ENCODE data around the gene GRIA1.
"Not testable (repeated sequence)": the region's sequence is repeated elsewhere in the genome, so short reads cannot be mapped to it uniquely, and the experiment has no call there.

GRIA1 gene

GRCh38 chr5:153719324-153719723 is 228.9 kb downstream of the GRIA1 start:
- DNase-seq (ENCODE audit: low spot score), result no peak

GRCh38 chr5:153723022-153723610 is 232.6 kb downstream of the GRIA1 start:
- not testable (repeated sequence) for DNase-seq (ENCODE audit: low spot score)

DNA sequence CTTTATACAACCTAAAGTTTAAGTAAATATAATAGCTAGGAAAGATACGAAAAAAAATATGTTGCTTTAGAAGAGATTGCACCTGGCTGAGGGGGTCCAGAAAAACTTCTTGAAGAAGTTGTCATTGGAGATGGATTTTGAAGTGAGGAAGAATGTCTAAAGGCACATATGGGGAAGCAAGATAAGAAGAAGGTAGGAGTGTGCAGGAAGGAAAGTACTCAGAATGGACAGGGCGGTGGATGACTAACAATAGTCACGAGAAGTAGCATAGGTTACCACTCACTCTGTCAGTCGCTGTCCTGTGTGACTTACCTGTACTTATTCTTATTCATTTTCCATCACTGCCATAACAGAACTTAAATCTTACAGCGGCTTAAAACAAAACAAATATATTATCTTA is 251.6 kb downstream of the GRIA1 start:
- no peak for DNase-seq (ENCODE audit: low spot score)

DNA sequence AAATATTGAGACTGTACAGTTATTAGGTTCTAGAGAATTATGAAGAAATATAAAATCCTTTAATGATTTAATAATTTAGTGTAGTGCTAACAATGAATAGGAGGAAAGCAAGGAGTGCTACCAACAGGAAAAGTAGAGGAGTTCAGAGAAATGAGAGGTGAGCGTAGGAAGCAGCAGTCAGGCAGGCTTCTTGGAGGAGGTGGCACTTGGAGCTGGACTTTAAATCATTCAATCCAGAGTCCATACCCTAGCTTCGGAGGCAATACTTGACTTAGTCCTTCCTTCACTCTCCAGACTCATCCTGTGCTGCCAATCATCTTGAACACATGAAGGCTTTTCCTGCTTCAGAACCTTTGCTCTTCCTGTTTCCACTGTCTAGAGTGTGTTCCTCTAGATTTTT is 254.3 kb downstream of the GRIA1 start:
- DNase-seq (ENCODE audit: low spot score), result no peak

GRCh38 chr5:153745778-153746395 is 255.4 kb downstream of the GRIA1 start:
- no peak for DNase-seq (ENCODE audit: low spot score)

DNA sequence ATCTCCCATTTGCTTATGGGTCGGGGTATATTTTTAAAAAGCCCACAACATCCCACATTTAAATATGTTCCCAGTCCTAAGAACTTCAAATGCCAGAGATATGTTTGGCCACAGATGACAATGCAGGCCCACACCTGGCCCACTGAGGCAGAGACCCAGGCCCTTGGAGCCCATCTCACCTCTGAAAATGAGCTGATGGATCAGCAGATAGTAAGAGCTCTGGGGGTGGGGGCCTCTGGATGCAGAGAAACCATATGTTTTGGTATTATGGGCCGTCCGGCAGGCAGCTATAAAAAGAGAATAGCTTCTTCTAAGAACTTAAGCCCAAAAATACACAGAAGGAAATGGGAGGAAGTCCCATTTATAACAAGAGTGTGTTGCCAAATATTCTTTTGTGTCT is 256.0 kb downstream of the GRIA1 start:
- no peak for DNase-seq (ENCODE audit: low spot score)

DNA sequence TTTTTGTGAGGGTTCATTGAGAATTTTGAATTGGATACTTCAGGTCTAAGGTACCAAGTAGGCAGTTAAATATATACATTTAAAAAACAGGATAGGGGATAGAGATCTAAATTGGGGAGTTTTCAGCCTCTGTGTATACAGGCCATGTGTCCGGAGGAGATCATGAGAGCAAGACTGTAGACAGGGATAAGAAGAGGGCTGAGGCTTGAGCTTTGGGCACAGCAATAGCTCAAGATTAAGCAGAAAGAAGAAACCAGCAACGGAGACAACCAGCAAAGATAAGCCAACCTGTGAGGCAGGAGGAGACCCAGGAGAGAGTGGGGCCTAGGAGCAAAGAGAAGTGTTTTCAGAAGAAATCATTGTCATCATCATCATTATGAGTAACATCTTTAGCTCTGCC is 258.4 kb downstream of the GRIA1 start:
- no peak for DNase-seq (ENCODE audit: low spot score)

DNA sequence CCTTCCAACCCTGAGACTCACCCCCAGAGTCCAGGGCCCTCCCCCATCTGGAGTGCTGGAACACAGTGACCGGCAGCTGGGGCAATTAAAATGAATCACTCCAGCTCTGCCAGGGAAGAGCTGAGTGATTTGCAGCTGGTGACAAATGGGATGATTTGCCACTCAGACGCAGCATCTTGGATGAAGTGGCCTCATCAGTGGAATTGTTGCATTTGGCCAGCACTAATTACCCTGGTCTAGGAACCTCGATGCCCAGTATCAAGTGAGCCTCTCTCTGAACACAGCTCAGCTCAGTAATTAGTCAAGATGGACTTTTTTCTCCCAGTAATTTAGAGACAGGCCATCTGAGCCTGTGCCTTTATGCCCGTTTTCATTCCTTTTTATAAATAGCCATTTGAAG is 259.5 kb downstream of the GRIA1 start:
- DNase-seq (ENCODE audit: low spot score), result peak; percentile 18

DNA sequence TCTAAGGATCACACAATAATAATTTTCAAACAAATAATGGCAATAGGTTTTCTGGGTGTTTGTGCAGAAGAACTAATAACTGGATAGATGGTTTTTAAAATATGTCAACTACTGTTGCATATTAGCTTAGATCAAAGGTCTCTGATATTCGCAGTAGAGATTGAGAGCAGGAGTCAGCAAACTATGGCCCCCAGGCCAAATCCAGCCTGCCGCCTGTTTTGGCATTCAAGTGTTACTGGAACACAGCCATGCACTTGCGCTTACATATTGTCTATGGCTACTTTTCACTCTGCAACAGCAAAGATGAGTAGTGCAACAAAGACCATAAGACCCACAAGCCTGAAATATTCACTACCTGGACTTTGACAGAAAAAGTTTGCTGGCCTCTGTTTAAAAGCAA is 260.8 kb downstream of the GRIA1 start:
- no peak for DNase-seq (ENCODE audit: low spot score)

DNA sequence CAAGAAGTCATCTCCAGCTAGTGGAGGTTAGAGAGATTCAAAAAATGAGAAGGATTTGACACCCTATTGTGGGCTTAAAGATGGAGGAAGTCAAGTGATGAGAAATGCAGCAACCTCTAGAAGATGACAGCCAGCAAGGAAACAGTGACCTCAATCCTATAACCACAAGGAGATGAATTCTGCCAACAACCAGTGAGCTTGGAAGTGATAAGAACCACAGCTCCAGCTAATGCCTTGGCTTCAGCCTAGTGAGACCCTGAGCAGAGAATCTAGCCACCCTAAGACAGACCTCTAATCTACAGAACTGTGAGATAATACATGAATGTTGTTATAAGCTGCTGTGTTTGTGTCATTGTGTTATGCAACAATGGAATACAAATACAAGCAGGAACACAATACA is 262.4 kb downstream of the GRIA1 start:
- no peak for DNase-seq (ENCODE audit: low spot score)

DNA sequence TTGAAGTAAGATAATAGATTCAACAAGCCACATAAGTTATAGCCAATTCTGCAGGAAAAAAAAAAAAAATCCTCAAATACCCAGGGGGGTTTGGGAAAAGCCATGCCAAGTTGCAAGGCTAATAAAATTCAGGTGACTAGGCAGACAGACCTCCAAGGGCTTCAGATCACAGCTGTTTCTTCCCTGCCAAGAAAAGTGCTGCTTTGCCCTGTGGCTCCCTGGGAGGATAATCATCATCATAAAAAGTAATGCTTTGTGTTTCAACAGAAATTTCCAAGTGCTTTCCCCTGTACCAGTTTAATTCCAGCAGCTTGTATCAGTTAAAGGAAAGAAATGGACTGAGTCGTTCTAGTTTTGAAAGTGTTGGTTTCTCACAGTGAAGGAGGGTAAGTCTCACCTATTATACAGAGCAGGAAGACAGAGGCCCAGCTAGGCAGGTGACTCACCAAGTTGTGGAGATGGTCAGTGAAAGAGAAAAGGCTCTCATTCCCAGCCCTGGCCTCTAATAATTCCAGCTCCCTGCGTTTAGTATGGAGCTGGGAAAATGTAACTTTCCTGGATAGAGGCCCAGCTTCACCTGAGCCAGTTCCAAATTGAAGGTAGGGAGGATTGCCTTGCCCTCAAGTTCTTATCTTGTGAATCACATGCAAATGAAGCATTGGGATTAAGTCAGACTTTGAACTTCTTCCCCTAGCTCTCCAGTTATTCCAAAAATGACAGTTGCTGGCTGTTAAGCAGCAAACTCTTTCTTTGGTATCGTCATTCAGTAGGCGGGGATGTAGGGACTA is 263.4 kb downstream of the GRIA1 start:
- DNase-seq (ENCODE audit: low spot score), result no peak

DNA sequence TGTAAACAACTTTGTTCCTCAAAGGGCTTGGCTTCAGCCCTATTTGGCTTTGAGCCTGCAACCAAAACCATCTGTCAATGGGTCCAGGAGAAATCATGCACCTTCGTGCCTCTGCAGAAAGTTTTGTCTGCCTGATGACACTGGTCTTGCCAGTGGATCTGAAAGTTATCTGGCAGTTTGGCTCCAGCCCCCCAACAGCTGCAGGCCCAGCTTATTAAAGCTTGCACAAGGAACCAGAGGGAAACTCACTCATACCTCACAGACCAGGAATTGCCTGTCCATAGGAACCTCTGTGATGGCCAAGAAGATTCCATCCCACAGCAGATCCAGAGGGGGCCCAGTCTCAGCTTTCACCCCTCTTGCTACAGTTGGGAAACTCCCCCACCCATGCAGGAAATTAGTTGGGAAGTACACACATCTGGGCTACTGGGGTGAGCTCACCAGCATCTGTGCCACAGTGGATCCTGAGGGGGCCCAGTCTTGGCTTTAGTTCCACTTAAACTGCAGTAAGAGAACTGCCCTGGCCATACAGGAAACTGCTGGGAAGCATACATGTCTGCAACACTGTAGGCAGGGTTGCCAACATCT is 265.5 kb downstream of the GRIA1 start:
- no peak for DNase-seq (ENCODE audit: low spot score)

DNA sequence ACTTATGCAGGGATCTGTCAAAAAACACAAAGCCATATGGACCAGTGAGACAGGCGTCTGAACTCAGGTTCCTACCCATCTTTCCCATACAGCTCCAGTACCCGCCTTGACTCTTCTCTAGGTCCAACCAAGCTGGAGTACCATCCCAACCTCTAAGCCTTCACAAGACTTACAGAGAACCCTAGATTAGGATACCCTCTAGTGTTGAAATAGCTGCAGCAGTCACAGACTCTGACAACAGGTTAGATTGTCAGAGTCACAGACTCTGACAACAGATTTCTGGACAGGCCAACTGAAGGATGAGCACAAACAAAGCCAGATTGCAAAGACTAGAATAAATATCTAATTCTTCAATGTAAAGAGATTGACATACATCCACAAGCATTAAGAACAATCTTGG is 266.1 kb downstream of the GRIA1 start:
- peak; percentile 9 for DNase-seq (ENCODE audit: low spot score)

DNA sequence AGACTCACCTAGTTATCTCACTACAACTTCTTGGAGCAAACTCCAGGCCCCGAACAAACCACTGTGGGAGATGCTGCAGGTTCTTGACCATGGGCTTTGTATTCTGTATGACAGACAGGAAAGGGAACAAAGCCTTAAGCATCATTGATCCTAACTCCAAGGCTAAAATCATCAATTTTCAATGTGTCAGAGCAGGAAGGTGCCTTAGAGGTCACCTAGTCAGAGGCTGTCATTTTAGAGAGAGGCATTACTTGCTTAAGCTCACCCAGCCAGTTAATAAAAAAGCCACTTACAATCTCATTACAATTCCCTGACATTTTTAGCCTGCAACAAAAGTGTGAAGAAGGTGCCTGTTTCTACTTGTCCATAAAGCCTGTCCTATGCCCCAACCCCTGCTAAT is 275.5 kb downstream of the GRIA1 start:
- DNase-seq (ENCODE audit: low spot score), result no peak

- no peak for DNase-seq (ENCODE audit: low spot score)
Measured at GRCh38 chr5:153767221-153768188, 277.0 kb downstream of the GRIA1 start.

GRCh38 chr5:153770066-153770465 is 279.6 kb downstream of the GRIA1 start:
- no peak for DNase-seq (ENCODE audit: low spot score)

GRCh38 chr5:153774686-153775085 is 284.2 kb downstream of the GRIA1 start:
- DNase-seq (ENCODE audit: low spot score), result no peak

DNA sequence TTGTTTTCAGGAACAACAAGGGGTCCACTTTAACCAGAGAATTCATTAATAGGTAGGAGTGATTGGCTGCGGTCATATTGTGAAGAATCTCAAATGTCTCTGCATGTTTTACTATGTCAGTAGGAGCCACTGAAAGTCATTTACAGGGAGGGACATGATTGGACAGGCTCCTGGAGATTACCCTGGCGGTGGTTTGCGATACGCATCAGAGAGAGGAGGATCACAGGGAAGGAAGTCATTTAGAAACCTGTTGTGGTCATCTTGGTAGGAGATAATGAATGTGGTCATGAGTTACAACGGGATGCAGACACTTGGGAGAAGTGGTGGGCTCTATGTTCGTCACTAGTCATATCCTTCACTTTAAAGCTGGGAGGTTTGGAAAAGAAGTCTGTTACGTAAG is 285.5 kb downstream of the GRIA1 start:
- DNase-seq (ENCODE audit: low spot score), result no peak

- no peak for DNase-seq (ENCODE audit: low spot score)
Measured at GRCh38 chr5:153777681-153778581, 287.5 kb downstream of the GRIA1 start.

GRCh38 chr5:153779836-153780235 is 289.4 kb downstream of the GRIA1 start:
- DNase-seq (ENCODE audit: low spot score), result no peak

All from RKO (cell line).